Activated naive CD4-positive, alpha-beta T cell treated with anti-CD3 and anti-CD28 coated beads, Interleukin-2, amount 50 U/mL, for 16 hours (primary cell): Measurements from ENCODE around the gene PTMS.

Source experiments
- DNase-seq: peaks from one replicate; pipeline ENCODE4 v3.0.0-alpha.2; 2020

Gene PTMS

DNA sequence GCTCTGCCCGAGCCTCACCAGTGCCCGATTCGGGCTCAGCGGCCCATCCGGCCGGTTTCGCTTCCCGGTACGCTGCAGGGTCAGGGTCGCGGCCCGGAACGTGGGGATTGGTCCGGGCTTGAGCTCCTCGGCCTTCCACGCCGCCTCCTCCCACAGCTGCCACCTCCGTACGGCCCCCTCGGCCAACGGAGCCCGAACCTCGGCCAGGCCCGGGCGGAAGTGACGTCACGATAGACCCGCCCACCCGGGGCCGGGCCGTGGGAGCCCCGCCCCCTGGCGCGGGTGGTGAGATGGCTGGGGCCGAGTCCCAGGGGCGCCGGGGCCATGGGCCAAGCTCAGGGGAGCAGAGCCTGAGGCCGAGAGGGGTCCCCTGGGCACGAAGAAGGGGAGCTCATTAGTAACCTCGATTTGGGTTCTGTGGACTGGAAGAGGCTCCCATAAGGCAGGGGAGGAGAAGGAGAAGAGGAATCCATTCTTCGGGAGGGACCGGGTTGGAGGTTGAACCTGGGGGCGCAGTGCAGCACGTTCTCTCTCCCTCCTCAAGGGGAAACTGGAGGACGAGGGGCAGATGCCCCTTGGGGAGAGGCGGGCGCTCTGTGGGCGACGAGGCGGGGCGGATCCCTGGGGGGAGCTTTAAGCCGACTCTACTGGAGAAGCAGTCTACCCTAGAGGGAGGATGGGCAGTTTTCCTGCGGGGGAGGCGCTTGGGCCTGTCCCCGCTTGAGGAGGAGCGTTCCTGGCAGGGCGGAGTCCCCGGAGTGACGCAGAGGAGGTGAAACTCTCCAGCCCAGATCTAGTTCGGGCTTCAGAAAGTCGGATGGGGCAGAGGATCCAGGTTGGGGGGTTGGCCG is 13.0 kb upstream of the PTMS start, which contains the start of gene MLF2:
Gene MLF2, minus strand, starts transcription at position 221 of the 851 bp plus-strand sequence. CDS start 807 bp downstream, outside the sequence.
- peak; percentile 97 for DNase-seq

DNA sequence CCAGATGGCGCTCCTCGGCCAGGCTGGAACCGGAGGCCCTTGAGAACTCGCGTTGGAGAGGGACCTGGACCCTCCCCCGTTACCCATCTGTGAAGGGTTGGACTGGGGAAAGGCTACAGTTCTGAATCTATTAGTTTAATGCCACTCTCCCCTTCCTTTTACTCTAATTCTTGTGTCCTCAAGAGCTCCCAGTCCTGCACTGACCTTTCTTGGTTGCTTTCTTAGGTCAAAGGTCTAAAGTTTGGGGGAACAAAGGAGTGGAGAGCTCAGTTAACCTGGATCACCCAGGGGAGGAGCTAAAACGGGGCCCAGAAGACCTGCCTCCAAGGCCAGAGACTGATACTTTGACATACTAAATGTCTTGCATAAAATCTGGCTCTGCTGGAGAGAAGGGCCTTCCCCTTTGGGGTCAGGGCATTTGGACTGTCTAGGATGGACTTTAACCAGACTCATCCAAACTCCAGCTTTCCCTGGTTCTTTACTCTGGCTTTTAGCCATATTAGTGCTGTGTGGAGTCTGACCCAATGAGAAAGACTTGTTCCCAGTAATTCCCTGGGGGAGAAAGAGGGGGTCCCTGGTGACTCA is 12.3 kb upstream of the PTMS start:
- DNase-seq, result no peak

DNA sequence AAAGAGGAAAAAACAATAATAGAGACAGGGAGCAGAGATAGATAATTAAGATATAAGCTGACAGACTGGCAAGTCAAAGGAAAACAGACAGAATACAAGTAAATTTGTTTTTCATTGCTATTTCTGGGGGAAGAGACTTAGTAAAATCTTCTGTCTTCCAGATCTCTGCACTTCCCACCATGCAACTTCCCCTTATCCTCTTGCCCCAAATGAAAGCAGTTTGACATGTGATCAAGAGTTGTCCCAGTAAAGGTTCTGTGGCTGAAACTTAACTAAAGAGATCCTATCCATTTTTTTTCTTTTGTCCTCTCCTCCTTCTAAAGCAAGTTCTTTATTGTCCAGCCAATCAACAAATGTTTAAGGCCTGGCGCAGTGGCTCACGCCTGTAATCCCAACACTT is 11.8 kb upstream of the PTMS start:
- DNase-seq, result no peak

DNA sequence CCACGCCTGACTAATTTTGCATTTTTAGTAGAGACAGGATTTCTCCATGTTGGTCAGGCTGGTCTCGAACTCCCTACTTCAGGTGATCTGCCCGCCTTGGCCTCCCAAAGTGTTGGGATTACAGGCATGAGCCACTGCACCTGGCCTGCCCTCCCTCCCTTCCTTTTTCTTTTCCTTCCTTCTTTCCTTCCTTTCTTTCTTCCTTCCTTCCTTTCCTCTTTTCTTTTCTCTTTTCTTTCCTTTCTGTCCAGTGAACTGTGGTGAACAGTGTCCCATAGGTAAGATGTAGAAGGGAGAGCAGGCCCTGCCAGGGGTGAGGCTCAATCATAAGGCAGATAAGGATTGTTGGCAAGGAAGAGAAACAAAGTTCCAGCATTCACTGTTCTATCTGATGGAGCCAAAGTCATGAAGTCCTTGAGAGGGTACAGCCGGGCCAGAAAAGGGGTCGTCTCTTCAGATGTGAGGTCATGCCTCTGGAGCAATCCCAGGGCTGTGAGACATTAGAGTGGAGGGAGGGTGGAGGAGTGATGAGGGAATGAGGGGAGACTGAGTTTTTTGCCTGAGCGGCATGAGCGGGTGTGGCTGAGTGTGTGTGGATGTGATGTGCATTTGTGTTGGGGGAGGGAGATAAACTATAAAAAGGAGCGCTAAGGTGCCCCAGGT is 9.0 kb upstream of the PTMS start:
- DNase-seq, result no peak

DNA sequence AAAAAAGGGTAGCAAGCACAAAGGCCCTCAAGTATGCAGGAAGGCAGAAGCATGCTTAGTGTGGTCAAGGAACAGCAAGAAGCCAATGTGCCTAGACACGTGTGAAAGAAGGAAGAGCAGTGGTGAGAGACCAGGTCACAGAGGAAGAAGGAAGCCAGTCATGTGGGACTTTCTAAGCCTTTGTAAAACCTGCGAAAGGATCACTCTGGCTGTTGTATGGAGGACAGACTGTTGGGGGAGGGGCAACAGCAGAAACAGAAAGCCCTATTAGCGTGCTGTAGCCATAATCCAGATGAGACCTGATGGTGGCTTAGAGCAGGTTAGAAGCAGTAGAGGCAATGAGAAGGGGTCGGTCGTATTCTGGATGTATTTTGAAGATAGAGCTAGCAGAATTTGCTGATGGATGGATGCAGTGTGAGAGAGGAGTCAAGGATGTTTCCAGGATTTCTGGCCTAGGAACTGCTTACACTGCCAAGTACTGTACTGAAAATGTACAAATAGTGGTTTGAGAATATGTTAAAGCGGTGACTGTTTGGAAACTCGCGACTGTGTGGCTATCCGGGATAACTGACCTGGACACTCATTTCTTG is 7.6 kb upstream of the PTMS start:
- DNase-seq, result no peak

DNA sequence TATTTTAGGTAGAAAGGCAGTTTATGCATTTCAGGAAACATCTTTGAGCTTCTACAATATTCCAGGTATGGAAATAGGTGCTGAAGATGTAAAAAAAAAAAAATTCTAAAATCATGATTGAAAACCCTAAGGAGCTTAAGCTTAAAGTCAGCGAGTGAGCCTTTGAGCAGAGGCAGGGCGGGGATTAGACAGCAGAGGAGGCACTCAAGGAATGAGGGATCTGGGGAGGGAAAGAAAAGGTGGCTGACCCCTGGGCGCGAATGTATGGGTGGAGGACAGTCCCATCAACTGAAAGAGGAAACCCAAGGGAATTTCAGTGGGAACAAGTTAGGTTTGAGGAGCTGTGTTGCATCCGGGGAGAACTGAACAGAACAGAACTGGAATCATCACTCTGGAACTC is 6.4 kb upstream of the PTMS start:
- DNase-seq, result no peak

DNA sequence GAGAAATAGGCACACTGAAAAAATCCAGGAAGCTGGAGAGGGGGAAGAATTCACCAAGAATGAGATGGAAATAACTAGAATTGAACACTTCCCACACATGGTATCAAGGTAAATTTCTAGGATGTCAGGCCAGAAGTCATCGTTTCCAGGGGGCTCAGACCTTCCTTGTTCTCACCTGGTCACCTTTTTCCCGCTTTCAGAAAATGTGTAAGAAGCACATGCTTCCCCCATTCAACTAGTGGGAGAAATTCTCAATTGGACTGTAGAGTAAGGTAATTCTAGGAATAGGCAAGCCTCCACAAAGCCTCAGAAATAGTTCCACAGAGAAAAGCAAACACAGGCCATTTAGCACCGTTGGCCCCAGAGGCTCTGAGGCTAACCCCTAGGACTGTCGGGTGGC is 2.8 kb upstream of the PTMS start:
- no peak for DNase-seq

DNA sequence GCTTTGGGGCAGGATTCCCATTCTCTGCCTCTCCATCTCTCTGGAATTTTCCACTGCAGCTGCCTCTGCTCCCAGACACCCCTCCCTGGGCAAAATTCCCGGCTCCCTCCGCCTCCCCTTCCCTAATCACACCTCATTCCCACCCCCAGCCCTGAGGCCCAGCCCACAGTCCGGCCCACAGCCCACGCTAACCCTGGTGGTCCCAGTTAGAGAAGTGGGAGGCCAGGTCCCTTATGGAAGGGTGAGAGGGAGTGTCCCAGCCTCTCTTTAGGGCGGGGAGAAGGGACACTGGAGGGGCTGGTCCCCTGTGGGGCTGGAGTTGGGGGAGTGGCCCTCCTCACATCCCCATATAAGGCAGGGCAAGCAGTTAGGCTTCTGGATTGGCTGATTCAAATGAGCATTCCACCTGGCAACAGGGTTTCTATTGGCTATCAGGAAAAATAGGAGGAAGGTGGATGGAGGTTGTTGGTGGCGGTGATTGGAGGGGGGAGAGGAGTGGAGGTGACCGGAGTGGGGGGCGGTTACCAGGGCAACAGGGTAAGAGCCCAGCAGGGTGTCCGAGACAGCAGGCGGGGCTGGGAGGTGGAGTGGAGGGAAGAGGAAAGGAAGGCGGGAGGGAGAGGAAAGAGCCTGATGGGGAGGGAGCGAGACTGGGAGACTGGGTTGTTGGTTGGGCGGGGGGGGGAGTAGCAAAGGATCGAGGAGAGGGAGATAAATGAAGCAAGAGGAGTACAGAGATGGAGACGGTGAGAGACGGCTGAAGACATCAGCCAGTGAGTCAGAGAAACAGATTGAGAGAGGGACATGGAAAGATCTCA is 1.9 kb upstream of the PTMS start:
- DNase-seq, result peak; percentile 42

DNA sequence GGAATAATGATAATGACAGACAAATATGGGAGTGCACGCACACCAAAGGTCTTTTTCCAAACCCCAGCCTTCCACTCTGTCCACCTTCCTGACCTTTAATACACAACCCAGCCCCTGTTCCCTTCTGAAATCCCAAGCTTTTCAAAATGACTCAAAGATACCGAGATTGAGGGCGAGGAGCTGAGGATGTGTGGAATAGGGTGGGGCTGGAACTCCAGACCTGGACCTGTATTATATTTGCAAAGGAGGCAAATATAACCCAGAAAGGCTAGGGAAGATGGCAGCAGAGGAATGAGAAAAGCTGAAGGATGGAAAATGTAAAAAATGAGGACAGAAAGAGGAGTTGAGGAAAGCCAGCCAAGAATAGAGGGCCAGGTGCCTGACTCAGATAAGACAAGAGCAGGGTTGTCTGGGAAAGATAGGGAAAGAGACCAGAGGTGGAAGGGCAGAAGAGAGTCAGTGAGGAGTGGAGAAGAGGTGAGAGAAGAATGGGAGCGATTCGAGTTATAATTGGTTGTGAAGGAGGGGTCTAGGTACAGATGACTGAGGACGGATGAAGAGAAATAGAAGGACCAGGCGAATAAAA is 1.0 kb upstream of the PTMS start:
- DNase-seq, result no peak

DNA sequence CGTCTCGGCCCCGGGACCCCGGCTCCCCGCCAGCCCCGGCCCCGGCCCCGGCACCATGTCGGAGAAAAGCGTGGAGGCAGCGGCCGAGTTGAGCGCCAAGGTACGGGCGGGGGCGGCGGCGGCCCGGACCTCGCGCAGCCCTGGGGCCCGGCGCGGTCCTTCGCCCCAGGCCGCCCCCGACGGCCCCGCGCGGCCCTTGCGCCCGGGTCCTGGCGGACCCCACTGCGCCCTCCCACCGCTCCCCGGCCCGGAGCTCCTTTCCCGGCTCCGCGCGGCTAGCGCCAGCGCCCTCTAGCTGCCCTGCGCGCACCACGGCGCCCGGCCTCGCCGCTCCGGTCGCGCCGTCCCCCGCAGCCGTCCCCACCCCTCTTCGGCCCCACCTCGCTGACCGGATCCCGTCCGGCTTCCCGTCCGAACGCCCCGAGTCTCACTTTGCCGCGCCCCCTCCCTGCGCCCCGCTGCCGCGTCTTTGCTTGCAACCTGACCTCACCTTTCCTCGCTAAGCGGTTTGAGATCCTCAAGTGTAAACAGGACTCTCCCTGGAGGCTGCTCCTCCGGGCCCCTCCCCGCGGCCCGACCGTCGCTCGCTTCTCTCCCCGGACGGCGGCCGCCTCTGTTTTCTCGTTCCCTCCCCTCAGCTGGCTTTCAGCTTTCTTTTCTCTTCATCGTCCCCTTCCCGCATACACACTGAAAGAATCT is 637 bp downstream of the PTMS start:
- peak; percentile 56 for DNase-seq

DNA sequence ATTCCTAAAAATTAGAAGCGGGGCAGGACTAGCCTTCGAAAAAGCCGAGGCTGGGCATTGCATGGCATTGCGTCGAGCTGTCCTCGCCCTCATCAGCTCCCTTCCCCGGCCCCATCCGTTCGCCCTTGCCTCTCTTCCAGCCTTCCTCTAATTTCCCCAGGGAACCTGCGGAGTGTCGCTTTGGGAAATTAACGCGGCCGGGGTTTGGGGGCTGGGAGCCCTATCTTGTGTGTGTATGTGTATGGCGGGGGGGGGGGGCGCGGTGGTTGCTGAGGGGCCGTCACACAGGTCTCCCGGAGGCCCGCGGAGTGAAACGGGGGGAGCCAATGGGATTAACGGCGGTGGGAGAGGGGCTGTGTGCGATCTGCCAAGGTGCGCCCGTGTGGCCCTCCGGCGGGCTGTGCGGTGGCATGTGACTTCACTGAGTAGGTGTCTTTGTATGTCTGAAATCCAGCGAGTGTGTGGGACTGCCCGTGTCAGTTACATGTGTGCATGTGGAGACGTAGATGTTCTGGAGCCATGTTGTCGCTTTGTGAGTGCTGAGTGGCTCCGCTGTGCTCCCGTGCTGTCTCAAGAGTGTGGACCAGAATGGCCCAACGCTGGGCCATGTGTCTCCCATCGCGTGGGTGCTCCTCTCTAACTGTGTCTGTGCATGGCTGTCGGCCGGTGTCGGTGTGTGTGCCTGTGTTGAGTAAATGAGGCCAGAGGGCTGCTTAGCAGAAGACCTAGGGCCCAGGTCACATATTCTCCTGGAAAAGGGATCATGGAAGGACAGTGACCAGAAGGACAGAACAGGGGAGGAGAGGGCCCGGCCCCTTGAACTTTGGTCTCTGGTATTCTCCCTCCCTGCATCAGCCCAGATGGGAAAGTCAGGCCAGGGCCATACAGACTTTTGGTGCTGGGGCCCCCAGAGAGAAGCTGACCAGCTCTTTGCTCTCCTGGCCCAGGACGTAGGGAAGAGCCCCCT is 1.5 kb downstream of the PTMS start:
- DNase-seq, result no peak

DNA sequence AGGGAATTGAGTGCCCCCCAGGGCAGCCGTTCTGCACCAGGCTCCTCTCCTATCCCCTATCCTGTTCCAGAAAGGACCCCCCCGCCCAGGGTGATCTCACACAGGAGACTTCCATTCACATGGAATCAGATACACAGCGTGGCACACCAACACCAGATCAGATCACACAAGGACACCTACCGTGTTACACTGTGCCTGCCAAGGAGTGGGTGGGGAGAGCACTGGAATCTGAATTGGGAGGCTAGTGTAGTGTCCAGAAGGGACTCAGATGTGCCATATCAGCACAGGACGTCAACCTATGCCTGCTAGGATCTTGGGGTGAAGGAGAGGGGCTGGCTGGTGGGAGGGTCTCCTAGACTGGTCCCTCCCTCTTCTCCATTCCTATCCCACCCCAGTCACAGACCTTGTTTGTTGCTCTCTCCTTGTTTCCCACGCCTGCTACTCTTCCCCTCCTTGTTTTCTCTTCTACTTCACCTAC is 2.3 kb downstream of the PTMS start:
- DNase-seq, result no peak

DNA sequence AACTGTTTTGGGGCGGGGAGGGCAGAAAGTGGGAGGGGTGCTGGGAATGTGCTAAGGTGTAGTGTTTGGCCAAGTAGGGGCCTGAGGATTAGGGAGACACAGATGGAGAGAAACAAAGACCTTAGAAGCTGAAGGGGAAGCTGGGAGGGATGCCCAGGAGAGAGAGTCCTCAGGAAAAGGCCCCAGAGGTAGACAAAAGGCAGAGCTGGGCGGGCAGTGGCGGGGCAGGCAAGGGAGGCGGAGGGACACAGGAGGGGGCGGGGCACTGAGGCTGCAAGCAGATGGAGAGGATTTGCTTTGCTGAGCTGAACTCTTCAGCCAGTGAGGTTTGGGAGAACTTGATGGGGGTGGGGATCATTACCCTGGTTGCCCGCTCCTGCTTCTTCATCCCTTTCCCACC is 2.8 kb downstream of the PTMS start:
- no peak for DNase-seq

DNA sequence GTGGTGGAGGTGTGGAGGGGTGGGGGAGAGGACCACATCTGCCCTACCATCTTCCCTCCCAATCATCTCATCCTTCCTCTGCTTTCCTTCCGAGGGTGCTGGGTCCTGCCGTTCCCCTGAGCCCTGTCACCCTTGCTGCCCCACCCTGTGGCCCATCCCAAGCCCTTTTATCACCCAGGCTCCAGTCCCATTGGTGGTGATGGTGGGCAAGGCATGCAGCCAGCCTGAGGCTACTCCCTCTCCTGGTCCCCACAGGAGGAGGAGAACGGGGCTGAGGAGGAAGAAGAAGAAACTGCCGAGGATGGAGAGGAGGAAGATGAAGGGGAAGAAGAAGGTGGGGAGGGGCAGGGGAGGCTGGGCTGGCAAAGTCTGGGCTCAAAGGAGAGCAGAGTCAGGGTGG is 3.5 kb downstream of the PTMS start:
- DNase-seq, result no peak

DNA sequence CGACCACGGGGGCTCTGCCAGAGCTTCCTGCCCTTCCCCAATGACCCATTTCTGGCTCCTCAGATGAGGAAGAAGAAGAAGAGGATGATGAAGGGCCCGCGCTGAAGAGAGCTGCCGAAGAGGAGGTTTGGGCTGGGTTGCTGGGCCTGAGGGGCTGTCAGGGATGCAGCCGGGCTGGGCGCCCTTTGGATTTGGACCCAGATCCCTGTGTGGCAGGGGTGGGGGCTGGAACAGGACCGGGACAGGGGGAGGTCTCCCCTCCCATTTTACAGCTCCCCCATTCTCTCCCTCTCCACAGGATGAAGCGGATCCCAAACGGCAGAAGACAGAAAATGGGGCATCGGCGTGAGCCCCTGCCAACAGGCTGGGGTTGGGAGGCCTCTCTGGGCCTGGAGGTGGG is 3.9 kb downstream of the PTMS start:
- DNase-seq, result no peak

DNA sequence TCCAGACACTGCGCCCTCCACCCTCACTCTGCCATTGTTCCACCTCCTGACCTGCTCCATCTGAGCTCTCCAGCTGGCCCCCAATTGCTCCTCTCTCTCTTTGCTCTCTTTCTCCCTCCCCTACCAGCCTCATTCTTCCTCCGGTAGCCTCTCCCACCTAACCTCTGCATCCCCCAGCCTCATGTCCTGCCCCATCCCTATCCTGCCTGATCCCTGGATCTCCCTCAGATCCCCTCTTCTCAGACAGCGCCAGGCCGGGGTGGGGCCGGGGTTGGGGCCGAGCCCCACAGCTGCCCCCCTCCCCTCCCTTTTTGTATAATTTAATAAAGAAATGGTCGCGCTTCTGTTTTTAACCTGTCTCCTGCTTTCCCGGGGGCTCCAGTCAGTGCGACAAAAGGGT is 4.4 kb downstream of the PTMS start:
- no peak for DNase-seq

DNA sequence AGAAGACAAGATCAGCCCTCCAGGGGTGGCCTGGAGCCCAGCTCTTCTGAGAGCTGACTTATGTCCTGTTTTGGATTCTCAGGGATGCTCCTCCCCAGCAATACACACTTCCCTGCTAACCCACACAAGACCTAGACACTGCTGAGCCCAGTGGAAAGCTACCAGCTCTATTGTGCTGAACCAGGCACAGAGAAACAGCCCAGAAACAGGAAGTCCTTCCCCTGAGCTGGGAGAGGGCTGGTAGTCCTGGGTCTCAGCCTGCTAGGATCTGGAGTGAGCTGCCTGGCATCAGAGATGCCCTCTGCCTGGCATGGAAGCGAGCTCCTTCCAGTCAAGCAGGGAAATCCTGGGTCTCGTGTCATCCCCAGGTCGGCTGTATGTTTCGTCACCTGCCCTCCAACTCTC is 4.9 kb downstream of the PTMS start:
- no peak for DNase-seq

DNA sequence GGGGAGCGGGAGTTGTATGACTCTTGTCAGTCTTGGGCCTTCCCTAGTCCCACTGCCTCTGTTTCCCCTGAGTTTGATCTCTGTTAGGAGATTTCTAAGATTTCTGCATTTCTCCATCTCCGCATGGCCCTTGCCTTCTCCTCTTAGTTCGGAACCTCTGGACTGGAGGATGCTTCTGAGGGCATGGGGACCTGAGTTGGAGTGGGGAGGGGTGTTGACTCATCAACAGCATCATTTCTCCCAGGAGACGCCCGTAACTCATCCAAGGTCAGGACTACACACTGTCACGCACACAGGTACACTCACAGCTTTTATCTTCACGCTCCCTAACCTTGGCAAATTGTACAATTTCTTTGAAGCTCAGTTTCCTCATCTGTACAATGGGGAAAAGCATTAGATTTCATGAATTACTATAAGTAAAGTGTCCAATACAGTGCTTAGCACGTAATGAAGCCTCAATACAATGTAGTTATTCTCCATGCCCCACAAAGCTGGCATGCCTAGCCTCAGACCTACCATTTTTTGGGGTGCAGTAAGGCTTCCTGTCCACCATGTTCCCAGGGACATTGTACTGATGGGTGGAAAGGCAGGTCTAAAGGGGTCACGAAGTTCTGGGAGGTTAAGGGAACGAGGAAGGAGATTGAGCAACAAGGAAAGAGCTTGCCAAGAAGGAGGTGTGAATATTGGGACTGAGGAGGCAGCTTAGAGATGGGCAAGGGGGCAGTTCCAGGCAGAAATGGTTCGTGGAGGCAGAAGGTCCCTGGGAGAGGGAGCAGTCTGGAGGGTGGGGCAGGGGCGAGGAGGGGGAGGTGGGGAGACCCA is 5.6 kb downstream of the PTMS start:
- DNase-seq, result no peak

DNA sequence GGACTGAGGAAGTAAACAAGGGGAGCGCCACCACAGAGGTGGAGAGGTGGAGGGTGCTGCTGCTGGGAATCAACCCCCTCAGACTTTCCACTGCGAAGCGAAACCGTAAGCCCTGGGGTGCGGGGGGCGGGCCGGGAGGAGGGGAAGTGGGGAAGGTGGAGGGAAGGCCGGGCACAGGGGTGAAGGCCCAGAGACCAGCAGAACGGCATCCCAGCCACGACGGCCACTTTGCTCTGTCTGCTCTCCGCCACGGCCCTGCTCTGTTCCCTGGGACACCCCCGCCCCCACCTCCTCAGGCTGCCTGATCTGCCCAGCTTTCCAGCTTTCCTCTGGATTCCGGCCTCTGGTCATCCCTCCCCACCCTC is 6.2 kb downstream of the PTMS start, which contains the start of gene LAG3:
Gene LAG3, plus strand, starts transcription at position 190 of the 365 bp plus-strand sequence. CDS start 333 bp downstream, outside the sequence.
- peak; percentile 61 for DNase-seq
